KMS-11 (cell line): ENCODE data around the gene C10orf95.

Source experiments
- H2AFZ ChIP-seq: fragments of 200-600 bp; sonication (generic); 2 replicates; pipeline ENCODE4 v1.6.1; 2016; ENCODE audit warnings: antibody characterized with exemption, mixed run types, low read depth
- H3K27ac ChIP-seq: fragments of 200-600 bp; sonication (generic); 2 replicates; pipeline ENCODE4 v1.6.1; 2016; ENCODE audit warnings: mild to moderate bottlenecking, mixed run types
- H3K27me3 ChIP-seq: fragments of 200-600 bp; sonication (generic); 2 replicates; pipeline ENCODE4 v1.6.1; 2017; ENCODE audit warnings: mild to moderate bottlenecking, low read depth, mixed run types, moderate library complexity; ENCODE audit not compliant: insufficient read depth
- H3K36me3 ChIP-seq: fragments of 200-600 bp; sonication (generic); 2 replicates; pipeline ENCODE4 v1.6.1; 2017; ENCODE audit warnings: mild to moderate bottlenecking, mixed run types; ENCODE audit not compliant: insufficient read depth
- H3K4me1 ChIP-seq: fragments of 200-600 bp; sonication (generic); 2 replicates; pipeline ENCODE4 v1.6.1; 2016; ENCODE audit warnings: mild to moderate bottlenecking, low read depth, mixed run types; ENCODE audit not compliant: poor library complexity, severe bottlenecking
- H3K4me2 ChIP-seq: fragments of 200-600 bp; sonication (generic); 2 replicates; pipeline ENCODE4 v1.7.0; 2016; ENCODE audit warnings: mild to moderate bottlenecking, mixed run types
- H3K4me3 ChIP-seq: fragments of 200-600 bp; sonication (generic); IDR thresholded peaks from 2 replicates; pipeline ENCODE4 v1.6.1; 2017; ENCODE audit warnings: low read depth, low read length, mixed read lengths; ENCODE audit not compliant: insufficient read depth
- H3K79me2 ChIP-seq: fragments of 200-600 bp; sonication (generic); 2 replicates; pipeline ENCODE4 v1.6.1; 2016; ENCODE audit warnings: low read depth, mixed run types; ENCODE audit not compliant: insufficient read depth
- H3K9ac ChIP-seq: fragments of 200-600 bp; sonication (generic); 2 replicates; pipeline ENCODE4 v1.6.1; 2016; ENCODE audit warnings: mild to moderate bottlenecking, mixed run types
- H4K20me1 ChIP-seq: fragments of 200-600 bp; sonication (generic); 2 replicates; pipeline ENCODE4 v1.6.1; 2016; ENCODE audit warnings: mild to moderate bottlenecking, mixed run types; ENCODE audit not compliant: insufficient read depth
- TF ChIP-seq, protein P1 (sequence below): fragments of 200-600 bp; sonication (generic); conservative IDR thresholded peaks from 2 replicates; pipeline ENCODE4 v1.6.1; 2017; ENCODE audit warnings: low read depth, mild to moderate bottlenecking, antibody characterized with exemption, low read length, moderate library complexity, mixed read lengths

The C10orf95 gene

DNA sequence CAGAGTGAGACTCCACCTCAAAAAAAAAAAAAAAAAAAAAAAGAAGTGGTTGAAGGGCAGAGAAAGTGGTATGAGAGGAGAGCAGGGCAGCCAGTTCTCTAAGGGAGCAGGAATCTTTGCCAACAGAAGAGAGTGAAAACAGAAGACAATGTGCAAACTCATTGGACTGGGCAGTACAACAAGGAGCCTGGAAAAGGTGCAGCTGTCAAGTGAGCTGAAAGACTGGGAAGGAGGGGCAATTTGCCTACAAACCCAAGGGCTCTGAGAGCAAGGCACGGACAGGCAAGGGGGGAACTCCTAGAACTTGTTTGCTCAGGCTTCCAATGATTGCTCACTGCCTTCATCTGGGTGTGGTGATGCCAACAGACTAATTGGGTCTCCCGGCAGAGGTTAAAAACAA is 41.6 kb upstream of the C10orf95 start:
- no peaks in the 10 kb centered on the region for H4K20me1 ChIP-seq
- H3K36me3 ChIP-seq: peaks cover 7% of the 10 kb centered on the region; the same call in 1 of the 2 replicates
- no peak overlapping the region for H3K4me3 ChIP-seq
- TF ChIP-seq, protein P1, sequence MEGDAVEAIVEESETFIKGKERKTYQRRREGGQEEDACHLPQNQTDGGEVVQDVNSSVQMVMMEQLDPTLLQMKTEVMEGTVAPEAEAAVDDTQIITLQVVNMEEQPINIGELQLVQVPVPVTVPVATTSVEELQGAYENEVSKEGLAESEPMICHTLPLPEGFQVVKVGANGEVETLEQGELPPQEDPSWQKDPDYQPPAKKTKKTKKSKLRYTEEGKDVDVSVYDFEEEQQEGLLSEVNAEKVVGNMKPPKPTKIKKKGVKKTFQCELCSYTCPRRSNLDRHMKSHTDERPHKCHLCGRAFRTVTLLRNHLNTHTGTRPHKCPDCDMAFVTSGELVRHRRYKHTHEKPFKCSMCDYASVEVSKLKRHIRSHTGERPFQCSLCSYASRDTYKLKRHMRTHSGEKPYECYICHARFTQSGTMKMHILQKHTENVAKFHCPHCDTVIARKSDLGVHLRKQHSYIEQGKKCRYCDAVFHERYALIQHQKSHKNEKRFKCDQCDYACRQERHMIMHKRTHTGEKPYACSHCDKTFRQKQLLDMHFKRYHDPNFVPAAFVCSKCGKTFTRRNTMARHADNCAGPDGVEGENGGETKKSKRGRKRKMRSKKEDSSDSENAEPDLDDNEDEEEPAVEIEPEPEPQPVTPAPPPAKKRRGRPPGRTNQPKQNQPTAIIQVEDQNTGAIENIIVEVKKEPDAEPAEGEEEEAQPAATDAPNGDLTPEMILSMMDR: no peak
- peaks cover 5% of the 10 kb centered on the region for H3K4me1 ChIP-seq
- H3K27ac ChIP-seq: no peak overlapping the region
- no peak overlapping the region for H3K9ac ChIP-seq
- no peak overlapping the region for H2AFZ ChIP-seq
- H3K79me2 ChIP-seq: peaks cover 20% of the 10 kb centered on the region; the same call in 1 of the 2 replicates
- no peak overlapping the region for H3K4me2 ChIP-seq
- H3K27me3 ChIP-seq: no peaks in the 10 kb centered on the region

DNA sequence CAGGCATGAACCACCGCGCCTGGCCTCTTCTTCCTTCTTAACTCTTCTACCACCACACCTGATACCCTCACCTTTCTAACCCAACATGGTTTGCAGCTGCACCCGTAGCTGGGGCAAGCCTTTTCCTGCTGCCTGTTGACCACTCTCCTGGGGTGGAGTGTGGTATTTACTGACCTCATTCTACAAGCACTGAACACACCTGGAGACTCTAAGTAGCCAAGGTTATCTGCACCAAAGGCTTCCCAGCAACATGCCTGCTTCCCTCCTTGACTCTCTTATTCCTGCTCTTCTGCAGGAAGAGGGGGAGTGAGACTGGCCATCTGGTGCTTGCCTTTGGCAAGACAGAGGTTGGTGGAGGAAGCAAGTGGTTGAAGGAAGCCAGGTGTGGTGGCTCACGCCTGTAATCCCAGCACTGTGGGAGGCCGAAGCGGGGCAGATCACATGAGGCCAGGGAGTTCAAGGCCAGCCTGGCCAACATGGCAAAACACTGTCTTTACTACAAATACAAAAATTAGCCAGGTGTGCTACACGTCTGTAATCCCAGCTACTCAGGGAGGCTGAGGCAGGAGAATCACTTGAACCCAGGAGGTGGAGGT is 41.1 kb upstream of the C10orf95 start:
- Histone ChIP-seq H3K79me2 (peaks cover 15% of the 10 kb centered on the region; the same call in 1 of the 2 replicates), H3K9ac (no peak overlapping the region), H3K4me1 (peaks cover 5% of the 10 kb centered on the region), H2AFZ (no peak overlapping the region), H3K27ac (no peak overlapping the region), H3K4me3 (no peak overlapping the region), H3K27me3 (no peaks in the 10 kb centered on the region), H3K36me3 (peaks cover 7% of the 10 kb centered on the region; the same call in 1 of the 2 replicates), H4K20me1 (no peaks in the 10 kb centered on the region), H3K4me2 (no peak overlapping the region)
- TF ChIP-seq, protein P1: no peak

DNA sequence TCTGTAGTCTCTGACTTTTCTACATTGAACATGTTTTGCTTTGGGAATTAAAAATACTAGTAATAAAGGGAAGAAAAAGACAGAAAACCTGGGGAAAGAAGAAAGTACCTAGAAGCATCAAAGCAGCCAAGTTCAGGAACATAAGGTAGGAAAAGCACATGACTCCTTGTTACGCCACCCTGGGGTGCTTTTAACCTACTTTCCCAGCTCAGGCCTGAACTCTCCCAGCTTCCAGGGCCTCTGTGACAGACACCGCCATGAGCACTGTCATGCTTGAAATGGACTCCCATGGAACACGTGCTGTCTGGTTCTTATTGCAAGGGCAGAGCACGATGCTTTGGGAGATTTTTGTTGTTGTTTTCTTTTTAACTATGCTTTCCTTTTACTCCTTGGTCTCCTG is 39.8 kb upstream of the C10orf95 start:
- Histone ChIP-seq H3K4me2 (no peak overlapping the region), H2AFZ (no peak overlapping the region), H3K4me1 (peaks cover 12% of the 10 kb centered on the region), H3K27ac (no peak overlapping the region), H3K36me3 (peaks cover 7% of the 10 kb centered on the region; the same call in 1 of the 2 replicates), H3K9ac (no peak overlapping the region), H3K79me2 (peaks cover 12% of the 10 kb centered on the region; the same call in 1 of the 2 replicates), H3K27me3 (no peaks in the 10 kb centered on the region), H4K20me1 (no peaks in the 10 kb centered on the region), H3K4me3 (no peak overlapping the region)
- TF ChIP-seq, protein P1: no peak

GRCh38 chr10:102485093-102485784 is 33.9 kb upstream of the C10orf95 start:
- Histone ChIP-seq H3K36me3 (peaks cover 7% of the 10 kb centered on the region; the same call in 1 of the 2 replicates), H2AFZ (no peak overlapping the region), H3K4me2 (no peak overlapping the region), H4K20me1 (no peaks in the 10 kb centered on the region), H3K79me2 (no peaks in the 10 kb centered on the region), H3K27ac (no peak overlapping the region), H3K4me3 (no peak overlapping the region), H3K27me3 (no peaks in the 10 kb centered on the region), H3K9ac (no peak overlapping the region), H3K4me1 (peaks cover 7% of the 10 kb centered on the region)
- TF ChIP-seq, protein P1: no peak
